Bronchial epithelial cell (primary cell): ENCODE measurements around the gene TEX261. TPM values are rescaled to one million over a fixed set of nuclear protein-coding genes. Genes with fewer than 3 reads are reported as not detected.

Experiments used
- DNase-seq: peaks from one replicate; pipeline ENCODE4 v3.0.0-alpha.2; 2010; ENCODE audit warnings: low read depth
- FAIRE-seq: peaks from 2 replicates; lab custom pipeline; 2011; peaks lifted over from hg19 to GRCh38; lab: Jason Lieb, UNC
- H3K27me3 ChIP-seq: 2 replicates; pipeline ENCODE4 v1.5.1; 2011; ENCODE audit warnings: low read length; ENCODE audit not compliant: control insufficient read depth, insufficient read depth
- H3K36me3 ChIP-seq: 2 replicates; pipeline ENCODE4 v1.5.1; 2011; ENCODE audit warnings: low read length; ENCODE audit not compliant: control insufficient read depth, insufficient read depth
- H3K4me3 ChIP-seq: 2 replicates; pipeline ENCODE4 v1.5.1; 2011; ENCODE audit warnings: mild to moderate bottlenecking, low read depth, low read length, control low read depth
- CTCF ChIP-seq: IDR thresholded peaks from 2 replicates; pipeline ENCODE4 v1.5.1; 2011; ENCODE audit warnings: mild to moderate bottlenecking, moderate library complexity, low read length, control low read depth, inconsistent platforms; ENCODE audit not compliant: insufficient read depth, severe bottlenecking
- total RNA-seq: library from RNA; depleted of rRNA; stranded (reverse); fragments of >200 nt; gene quantifications from 2 replicates; pipeline ENCODE4 v1.2.1, GENCODE V29; 2014

TEX261 gene
- total RNA-seq, 1 donor from 2014 or later, result 11.1 TPM

- TF ChIP-seq CTCF, result peak; percentile 96
- DNase-seq (peak; percentile 63), FAIRE-seq (no peak)
- H3K4me3 ChIP-seq, result peak overlapping the region; percentile 15
- H3K36me3 ChIP-seq, result no peaks in the 10 kb centered on the region
- H3K27me3 ChIP-seq, result no peaks in the 10 kb centered on the region
Observed at GRCh38 chr2:70948337-70949003, 46.2 kb downstream of the TEX261 start.

- Histone ChIP-seq H3K4me3 (no peak overlapping the region), H3K36me3 (no peaks in the 10 kb centered on the region), H3K27me3 (no peaks in the 10 kb centered on the region)
- FAIRE-seq (no peak), DNase-seq (peak; percentile 72)
- TF ChIP-seq CTCF, result no peak
Observed at GRCh38 chr2:70947556-70948184, 47.0 kb downstream of the TEX261 start.

GRCh38 chr2:70946832-70947442 is 47.7 kb downstream of the TEX261 start:
- H3K36me3 ChIP-seq, result no peaks in the 10 kb centered on the region
- no peaks in the 10 kb centered on the region for H3K27me3 ChIP-seq
- no peak overlapping the region for H3K4me3 ChIP-seq
- FAIRE-seq, result peak; percentile 13
- TF ChIP-seq CTCF, result peak; percentile 72
- peak; percentile 59 for DNase-seq

GRCh38 chr2:70944111-70944690 is 50.5 kb downstream of the TEX261 start:
- Histone ChIP-seq H3K36me3 (no peaks in the 10 kb centered on the region), H3K4me3 (no peak overlapping the region), H3K27me3 (no peaks in the 10 kb centered on the region)
- no peak for TF ChIP-seq CTCF
- DNase-seq (no peak), FAIRE-seq (no peak)

GRCh38 chr2:70943205-70943871 is 51.3 kb downstream of the TEX261 start:
- H3K36me3 ChIP-seq, result no peaks in the 10 kb centered on the region
- DNase-seq (no peak), FAIRE-seq (no peak)
- TF ChIP-seq CTCF, result no peak
- H3K27me3 ChIP-seq, result peaks cover 2% of the 10 kb centered on the region
- H3K4me3 ChIP-seq, result no peak overlapping the region
